HepG2 (cell line): ENCODE data around the gene MICAL3. TPM values are rescaled to one million over a fixed set of nuclear protein-coding genes. Genes with fewer than 3 reads are reported as not detected.
A peak's percentile ranks its signal among the peaks of the same experiment; 100 is the strongest.

Source experiments
- MTA1 ChIP-seq: sonication (generic); formaldehyde crosslinking; IDR thresholded peaks from 2 replicates; pipeline ENCODE4 v1.4.0; 2020; ENCODE audit warnings: missing genetic modification reagents, mild to moderate bottlenecking, borderline replicate concordance
- REPIN1 ChIP-seq: sonication (generic); formaldehyde crosslinking; IDR thresholded peaks from 2 replicates; pipeline ENCODE4 v1.8.0; 2022; ENCODE audit warnings: missing genetic modification reagents, low read depth, mild to moderate bottlenecking, borderline replicate concordance
- RXRA ChIP-seq: sonication (generic); formaldehyde crosslinking; IDR thresholded peaks from 2 replicates; pipeline ENCODE4 v1.5.1; 2020; ENCODE audit warnings: missing genetic modification reagents
- SOX13 ChIP-seq, 3 experiments: fragments of 450-650 bp in 1 of 3; sonication (generic) in 1 of 3; formaldehyde crosslinking in 1 of 3; IDR thresholded peaks in 2 of 3; conservative IDR thresholded peaks in 1 of 3; 2 replicates each; pipeline versions ENCODE4 v1.5.0 to v1.6.1; 2016 to 2020; ENCODE audit warnings: antibody characterized with exemption in 1 of 3, mild to moderate bottlenecking in 1 of 3, missing compliant biosample characterization in 1 of 3, missing genetic modification reagents in 1 of 3, moderate library complexity in 1 of 3
- SRF ChIP-seq: IDR thresholded peaks from 2 replicates; pipeline ENCODE4 v1.6.1; 2011; ENCODE audit warnings: mild to moderate bottlenecking, low read depth, low read length, moderate library complexity
- ZNF234 ChIP-seq: sonication (generic); formaldehyde crosslinking; conservative IDR thresholded peaks from 2 replicates; pipeline ENCODE4 v1.5.1; 2020; ENCODE audit warnings: mild to moderate bottlenecking, missing genetic modification reagents
- ZNF589 ChIP-seq: sonication (generic); formaldehyde crosslinking; conservative IDR thresholded peaks from 2 replicates; pipeline ENCODE4 v1.8.0; 2022; ENCODE audit warnings: mild to moderate bottlenecking, moderate library complexity, missing genetic modification reagents
- ZNF749 ChIP-seq: sonication (generic); formaldehyde crosslinking; IDR thresholded peaks from 2 replicates; pipeline ENCODE4 v1.8.0; 2022; ENCODE audit warnings: mild to moderate bottlenecking, missing genetic modification reagents, moderate library complexity, borderline replicate concordance
- polyA plus RNA-seq, 8 experiments: library from polyadenylated mRNA; depleted of rRNA in 3 of 8; stranded (reverse) in 7 of 8; unstranded in 1 of 8; fragments of >200 nt; fragmentation: Illumina TruSeq in 4 of 8; extraction: Trizol in 4 of 8; gene quantifications; 2 replicates each; pipeline versions ENCODE4 v1.2.1 to v1.2.3, GENCODE V29; 2011 to 2016; ENCODE audit warnings: low read depth in 4 of 8, missing spikeins in 1 of 8, mixed read lengths in 1 of 8; ENCODE audit not compliant: insufficient read depth in 1 of 8
- total RNA-seq, 5 experiments: library from RNA; depleted of rRNA; stranded (reverse); fragments of >200 nt; fragmentation: Illumina TruSeq; extraction: Trizol; gene quantifications; 2 replicates each; pipeline ENCODE4 v1.2.3, GENCODE V29; 2016; ENCODE audit warnings: low read depth in 1 of 5
- TF ChIP-seq, protein P1 (sequence below): IDR thresholded peaks from 2 replicates; pipeline ENCODE4 v1.6.1; 2012; ENCODE audit warnings: inconsistent platforms
- TF ChIP-seq, protein P2 (sequence below): sonication (generic); formaldehyde crosslinking; IDR thresholded peaks from 2 replicates; pipeline ENCODE4 v1.5.0; 2020; ENCODE audit warnings: mild to moderate bottlenecking, missing genetic modification reagents, borderline replicate concordance
- TF ChIP-seq, protein P3 (sequence below): sonication (generic); formaldehyde crosslinking; IDR thresholded peaks from 2 replicates; pipeline ENCODE4 v1.5.0; 2020; ENCODE audit warnings: missing genetic modification reagents
- TF ChIP-seq, protein P4 (sequence below): sonication (generic); formaldehyde crosslinking; IDR thresholded peaks from 2 replicates; pipeline ENCODE4 v1.4.0; 2020; ENCODE audit warnings: low read depth, mild to moderate bottlenecking, missing genetic modification reagents
- TF ChIP-seq, protein P5 (sequence below), 2 experiments: IDR thresholded peaks; 2 replicates each; pipeline ENCODE4 v1.6.1; 2011 to 2012; ENCODE audit warnings: low read length in 2 of 2, borderline replicate concordance in 1 of 2, low read depth in 1 of 2, mild to moderate bottlenecking in 1 of 2, moderate library complexity in 1 of 2
- TF ChIP-seq, protein P6 (sequence below): sonication (generic); formaldehyde crosslinking; IDR thresholded peaks from 2 replicates; pipeline ENCODE4 v1.4.0; 2020; ENCODE audit warnings: mild to moderate bottlenecking, missing genetic modification reagents, borderline replicate concordance

The MICAL3 gene
- total and polyA plus RNA-seq, 2 of the 13 experiments (the other 11 are each of a cell fraction or from before 2014, with no cell fraction given): 5.3 to 12.5 TPM

DNA sequence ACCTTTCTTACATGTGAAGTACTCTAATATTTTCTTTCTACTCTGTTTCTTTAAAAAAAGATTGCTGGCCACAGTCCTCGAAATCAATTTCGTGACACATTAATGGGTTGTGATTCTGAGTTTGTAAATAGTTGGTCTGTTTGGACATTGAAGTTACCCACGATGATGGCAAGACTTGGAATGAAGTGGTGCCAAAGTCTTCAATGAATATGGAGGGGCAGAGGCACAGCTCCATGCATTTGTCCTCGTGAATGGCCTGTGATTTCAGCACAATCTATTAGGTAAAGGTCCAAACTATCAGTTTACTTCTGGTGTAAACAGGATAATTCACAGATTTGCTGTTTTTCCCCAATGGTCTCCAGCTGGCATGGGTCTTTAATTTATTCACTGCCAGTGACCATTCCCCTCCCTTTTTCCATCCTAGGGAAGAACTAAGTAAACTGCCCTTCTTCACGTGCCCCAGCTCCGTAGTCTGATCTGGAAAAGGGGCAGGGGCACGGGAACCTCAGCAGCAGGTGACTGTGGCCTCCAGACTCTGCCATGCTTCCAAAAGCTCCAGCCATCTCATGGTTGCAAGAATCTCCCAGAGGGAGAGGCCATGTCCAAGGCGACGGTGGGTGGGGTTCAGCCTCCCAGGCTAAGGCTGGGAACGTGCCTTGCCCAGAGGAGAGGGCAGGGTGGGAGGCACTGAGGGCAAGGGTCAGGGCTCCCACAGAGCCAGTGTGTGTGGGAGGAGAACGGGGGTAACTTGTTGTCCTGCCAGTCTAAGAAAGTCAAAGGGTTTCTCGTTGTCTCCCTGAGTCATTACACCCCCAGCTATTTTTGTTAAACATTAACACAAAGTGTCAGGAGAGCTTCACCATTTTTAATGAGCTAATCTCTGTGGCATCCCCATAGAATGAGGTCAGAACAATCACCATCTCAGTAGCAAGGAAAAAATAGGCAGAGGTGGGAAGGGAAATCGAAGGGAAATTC, 36.6 kb upstream of the MICAL3 start (continued):
- TF ChIP-seq RXRA (CRISPR knock-in tag): peak; percentile 29; the same call in 1 of the 2 replicates
- no peak for TF ChIP-seq ZNF234 (CRISPR knock-in tag)
- TF ChIP-seq, protein P1, sequence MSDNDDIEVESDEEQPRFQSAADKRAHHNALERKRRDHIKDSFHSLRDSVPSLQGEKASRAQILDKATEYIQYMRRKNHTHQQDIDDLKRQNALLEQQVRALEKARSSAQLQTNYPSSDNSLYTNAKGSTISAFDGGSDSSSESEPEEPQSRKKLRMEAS: peak; percentile 42; the same call in 1 of the 2 replicates
- TF ChIP-seq ZNF589: no peak
- TF ChIP-seq, protein P2, sequence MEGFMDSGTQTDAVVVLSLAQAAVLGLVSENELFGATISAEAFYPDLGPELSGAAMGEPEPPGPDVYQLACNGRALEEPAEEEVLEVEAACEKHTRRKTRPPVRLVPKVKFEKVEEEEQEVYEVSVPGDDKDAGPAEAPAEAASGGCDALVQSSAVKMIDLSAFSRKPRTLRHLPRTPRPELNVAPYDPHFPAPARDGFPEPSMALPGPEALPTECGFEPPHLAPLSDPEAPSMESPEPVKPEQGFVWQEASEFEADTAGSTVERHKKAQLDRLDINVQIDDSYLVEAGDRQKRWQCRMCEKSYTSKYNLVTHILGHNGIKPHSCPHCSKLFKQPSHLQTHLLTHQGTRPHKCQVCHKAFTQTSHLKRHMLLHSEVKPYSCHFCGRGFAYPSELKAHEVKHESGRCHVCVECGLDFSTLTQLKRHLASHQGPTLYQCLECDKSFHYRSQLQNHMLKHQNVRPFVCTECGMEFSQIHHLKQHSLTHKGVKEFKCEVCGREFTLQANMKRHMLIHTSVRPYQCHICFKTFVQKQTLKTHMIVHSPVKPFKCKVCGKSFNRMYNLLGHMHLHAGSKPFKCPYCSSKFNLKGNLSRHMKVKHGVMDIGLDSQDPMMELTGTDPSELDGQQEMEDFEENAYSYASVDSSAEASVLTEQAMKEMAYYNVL (CRISPR knock-in tag): no peak
- TF ChIP-seq, protein P3, sequence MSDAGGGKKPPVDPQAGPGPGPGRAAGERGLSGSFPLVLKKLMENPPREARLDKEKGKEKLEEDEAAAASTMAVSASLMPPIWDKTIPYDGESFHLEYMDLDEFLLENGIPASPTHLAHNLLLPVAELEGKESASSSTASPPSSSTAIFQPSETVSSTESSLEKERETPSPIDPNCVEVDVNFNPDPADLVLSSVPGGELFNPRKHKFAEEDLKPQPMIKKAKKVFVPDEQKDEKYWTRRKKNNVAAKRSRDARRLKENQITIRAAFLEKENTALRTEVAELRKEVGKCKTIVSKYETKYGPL (CRISPR knock-in tag): no peak
- TF ChIP-seq, protein P4, sequence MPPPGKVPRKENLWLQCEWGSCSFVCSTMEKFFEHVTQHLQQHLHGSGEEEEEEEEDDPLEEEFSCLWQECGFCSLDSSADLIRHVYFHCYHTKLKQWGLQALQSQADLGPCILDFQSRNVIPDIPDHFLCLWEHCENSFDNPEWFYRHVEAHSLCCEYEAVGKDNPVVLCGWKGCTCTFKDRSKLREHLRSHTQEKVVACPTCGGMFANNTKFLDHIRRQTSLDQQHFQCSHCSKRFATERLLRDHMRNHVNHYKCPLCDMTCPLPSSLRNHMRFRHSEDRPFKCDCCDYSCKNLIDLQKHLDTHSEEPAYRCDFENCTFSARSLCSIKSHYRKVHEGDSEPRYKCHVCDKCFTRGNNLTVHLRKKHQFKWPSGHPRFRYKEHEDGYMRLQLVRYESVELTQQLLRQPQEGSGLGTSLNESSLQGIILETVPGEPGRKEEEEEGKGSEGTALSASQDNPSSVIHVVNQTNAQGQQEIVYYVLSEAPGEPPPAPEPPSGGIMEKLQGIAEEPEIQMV (CRISPR knock-in tag): no peak
- TF ChIP-seq, protein P5, sequence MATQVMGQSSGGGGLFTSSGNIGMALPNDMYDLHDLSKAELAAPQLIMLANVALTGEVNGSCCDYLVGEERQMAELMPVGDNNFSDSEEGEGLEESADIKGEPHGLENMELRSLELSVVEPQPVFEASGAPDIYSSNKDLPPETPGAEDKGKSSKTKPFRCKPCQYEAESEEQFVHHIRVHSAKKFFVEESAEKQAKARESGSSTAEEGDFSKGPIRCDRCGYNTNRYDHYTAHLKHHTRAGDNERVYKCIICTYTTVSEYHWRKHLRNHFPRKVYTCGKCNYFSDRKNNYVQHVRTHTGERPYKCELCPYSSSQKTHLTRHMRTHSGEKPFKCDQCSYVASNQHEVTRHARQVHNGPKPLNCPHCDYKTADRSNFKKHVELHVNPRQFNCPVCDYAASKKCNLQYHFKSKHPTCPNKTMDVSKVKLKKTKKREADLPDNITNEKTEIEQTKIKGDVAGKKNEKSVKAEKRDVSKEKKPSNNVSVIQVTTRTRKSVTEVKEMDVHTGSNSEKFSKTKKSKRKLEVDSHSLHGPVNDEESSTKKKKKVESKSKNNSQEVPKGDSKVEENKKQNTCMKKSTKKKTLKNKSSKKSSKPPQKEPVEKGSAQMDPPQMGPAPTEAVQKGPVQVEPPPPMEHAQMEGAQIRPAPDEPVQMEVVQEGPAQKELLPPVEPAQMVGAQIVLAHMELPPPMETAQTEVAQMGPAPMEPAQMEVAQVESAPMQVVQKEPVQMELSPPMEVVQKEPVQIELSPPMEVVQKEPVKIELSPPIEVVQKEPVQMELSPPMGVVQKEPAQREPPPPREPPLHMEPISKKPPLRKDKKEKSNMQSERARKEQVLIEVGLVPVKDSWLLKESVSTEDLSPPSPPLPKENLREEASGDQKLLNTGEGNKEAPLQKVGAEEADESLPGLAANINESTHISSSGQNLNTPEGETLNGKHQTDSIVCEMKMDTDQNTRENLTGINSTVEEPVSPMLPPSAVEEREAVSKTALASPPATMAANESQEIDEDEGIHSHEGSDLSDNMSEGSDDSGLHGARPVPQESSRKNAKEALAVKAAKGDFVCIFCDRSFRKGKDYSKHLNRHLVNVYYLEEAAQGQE (IDR thresholded peaks at IDR 0.05; ENCODE audit: borderline replicate concordance in 1 of 2, low read depth in 1 of 2, low read length in 2 of 2): no peak
- TF ChIP-seq, protein P6, sequence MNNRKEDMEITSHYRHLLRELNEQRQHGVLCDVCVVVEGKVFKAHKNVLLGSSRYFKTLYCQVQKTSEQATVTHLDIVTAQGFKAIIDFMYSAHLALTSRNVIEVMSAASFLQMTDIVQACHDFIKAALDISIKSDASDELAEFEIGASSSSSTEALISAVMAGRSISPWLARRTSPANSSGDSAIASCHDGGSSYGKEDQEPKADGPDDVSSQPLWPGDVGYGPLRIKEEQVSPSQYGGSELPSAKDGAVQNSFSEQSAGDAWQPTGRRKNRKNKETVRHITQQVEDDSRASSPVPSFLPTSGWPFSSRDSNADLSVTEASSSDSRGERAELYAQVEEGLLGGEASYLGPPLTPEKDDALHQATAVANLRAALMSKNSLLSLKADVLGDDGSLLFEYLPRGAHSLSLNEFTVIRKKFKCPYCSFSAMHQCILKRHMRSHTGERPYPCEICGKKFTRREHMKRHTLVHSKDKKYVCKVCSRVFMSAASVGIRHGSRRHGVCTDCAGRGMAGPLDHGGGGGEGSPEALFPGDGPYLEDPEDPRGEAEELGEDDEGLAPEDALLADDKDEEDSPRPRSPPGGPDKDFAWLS (CRISPR knock-in tag): no peak
- TF ChIP-seq REPIN1: no peak
- peak; percentile 78; the same call in 1 of the 2 replicates for TF ChIP-seq MTA1 (CRISPR knock-in tag)
- TF ChIP-seq SOX13 (IDR thresholded peaks at IDR 0.05): no peak
- TF ChIP-seq SOX13 (CRISPR knock-in tag; conservative IDR thresholded peaks at IDR 0.05 in 1 of 2, IDR thresholded peaks at IDR 0.05 in 1 of 2): no peak; a peak in 1 of 4 replicates
- no peak for TF ChIP-seq ZNF749 (CRISPR knock-in tag)
- TF ChIP-seq SRF: no peak
